ENCODE data around the gene ZNF226.
"Not testable (repeated sequence)": the region's sequence is repeated elsewhere in the genome, so short reads cannot be mapped to it uniquely, and the experiment has no call there.

The ZNF226 gene

DNA sequence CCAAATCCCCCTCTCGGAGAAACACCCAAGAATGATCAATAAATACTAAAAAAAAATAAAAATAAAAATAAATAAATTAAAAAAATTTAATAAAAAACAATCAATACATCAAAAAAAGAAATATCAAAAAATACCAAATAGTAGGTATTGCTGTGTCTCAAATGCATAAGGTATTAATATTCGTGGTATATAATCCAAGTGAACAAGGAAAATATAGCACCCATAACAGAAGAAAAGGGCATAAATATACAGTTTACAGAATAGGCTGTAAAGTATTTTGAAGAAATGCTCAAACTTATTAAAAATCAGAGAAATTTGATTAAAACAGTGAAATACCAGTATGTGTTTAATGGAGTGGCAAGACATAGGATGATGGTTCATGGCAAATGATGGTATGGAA, 39.9 kb downstream of the ZNF226 start:
- TF ChIP-seq CTCF (IDR thresholded peaks at IDR 0.05; ENCODE audit: control extremely low read depth, extremely low read depth, low read depth, missing control alignments): no peak
- ChIA-PET POLR2A (no interaction called here), CTCF (no interaction called here)
- no peak for DNase-seq (ENCODE audit: extremely low spot score)

DNA sequence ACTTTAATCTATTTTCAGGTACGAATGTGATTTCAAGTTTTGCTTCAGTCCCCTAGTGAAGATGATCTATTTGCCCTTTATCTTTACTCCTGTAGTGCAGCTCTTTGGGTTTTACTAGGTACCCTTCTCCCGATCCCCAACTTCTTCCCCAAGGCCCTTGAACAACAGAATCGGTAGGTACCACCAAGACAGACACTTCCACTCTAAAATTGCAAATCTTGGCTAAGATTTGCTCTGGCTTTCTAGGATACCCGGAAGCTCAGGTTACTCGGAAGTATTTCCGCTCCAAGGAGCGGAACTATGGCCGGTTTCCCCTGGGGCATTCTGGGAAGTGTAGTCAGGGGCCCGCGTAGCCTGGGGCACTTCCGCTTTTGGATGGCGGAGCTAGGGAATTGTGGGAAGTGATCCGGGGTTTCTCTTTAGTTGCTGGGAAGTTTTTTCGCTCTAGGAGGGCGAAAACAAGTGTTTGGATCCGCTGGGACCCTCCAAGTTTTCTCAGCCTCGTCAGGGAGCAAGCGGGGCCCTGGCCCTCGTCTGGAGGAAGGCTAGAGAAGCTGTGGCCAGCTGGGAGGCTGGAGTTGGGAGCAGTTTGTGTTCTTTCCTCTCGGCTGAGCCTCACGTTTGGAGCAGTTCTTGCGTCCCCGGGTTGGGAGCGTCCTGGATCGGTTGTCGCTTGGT, 42.4 kb downstream of the ZNF226 start:
- ChIA-PET CTCF (interaction anchor here (1.0 to 2.2 kb wide), 2 partner anchors 11 to 14 kb away, joined by 3 to 6 read pairs; no protein-coding TSS in a partner anchor), POLR2A (interaction anchor here (0.9 kb wide), 1 partner anchor 43 kb away, joined by 3 read pairs; no protein-coding TSS in a partner anchor)
- no peak for TF ChIP-seq CTCF (IDR thresholded peaks at IDR 0.05; ENCODE audit: control extremely low read depth, extremely low read depth, low read depth, missing control alignments)
- DNase-seq (ENCODE audit: extremely low spot score): peak; percentile 86

DNA sequence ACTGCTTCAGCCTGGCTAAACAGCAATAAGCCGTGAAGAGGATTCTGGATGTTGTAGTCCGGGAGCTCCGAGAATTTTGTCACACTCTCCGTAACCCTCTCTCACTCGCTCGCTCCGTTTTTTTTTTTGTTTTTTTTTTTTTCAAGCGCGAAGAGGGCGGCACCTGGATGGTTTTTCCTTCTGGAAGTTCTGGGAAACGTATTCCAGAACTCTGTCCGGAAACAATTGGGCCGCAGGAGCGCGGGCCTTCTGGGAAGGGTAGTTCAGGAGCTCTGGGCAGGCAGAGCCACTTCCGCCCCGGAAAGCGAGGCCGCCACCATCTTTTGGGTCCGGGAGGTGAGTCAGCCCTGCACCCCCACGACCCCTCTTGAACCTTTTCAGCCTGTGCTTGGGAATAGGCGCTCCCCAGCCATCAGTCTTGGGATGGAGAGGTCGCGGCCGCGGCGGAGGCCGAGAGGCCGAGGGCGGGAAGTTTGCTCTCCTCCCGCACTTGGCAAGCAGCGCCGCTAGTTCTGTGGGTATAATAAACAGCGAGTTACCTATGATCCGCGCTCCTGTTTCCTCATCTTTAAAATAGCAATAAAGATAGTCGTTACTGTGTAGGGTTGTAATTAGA, 47.5 kb downstream of the ZNF226 start, which contains the start of gene ZNF227:
Gene ZNF227 (plus strand): TSS at position 283 of the 616 bp plus-strand sequence. CDS start 5,261 bp downstream, outside the sequence.
- TF ChIP-seq CTCF (IDR thresholded peaks at IDR 0.05; ENCODE audit: control extremely low read depth, extremely low read depth, low read depth, missing control alignments): no peak
- ChIA-PET CTCF (interaction anchor here (1.0 kb wide), 1 partner anchor 47 kb away, joined by 4 read pairs; the partner anchor contains the start of gene ZNF226), POLR2A (interaction anchor here (0.7 kb wide), 1 partner anchor 229 kb away, joined by 4 read pairs; no protein-coding TSS in a partner anchor)
- DNase-seq (ENCODE audit: extremely low spot score): peak; percentile 83

DNA sequence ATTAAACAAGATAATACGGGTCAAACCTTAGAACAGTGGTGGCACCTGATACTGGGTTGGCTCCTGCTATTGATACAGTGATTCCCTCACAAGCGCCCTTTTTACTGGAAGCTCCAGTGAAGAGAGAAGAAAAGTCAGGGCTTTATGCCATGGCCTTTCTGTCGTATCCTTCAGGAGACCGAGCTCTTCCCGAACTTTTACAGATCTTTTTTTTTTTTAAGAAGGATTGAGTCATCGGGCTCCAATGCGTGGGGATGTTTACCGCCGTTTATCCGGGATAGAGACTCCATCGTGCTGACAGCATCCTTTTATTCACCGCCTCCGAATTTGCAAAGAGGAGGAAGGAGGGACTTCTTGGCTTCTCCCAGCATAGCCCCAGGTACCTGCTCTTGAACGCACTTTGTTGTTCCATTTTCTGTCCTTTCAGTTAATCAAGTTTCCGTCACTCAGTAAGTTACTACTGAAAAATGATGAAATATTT, 48.0 kb downstream of the ZNF226 start:
- ChIA-PET CTCF (interaction anchor here (1.0 kb wide), 1 partner anchor 47 kb away, joined by 4 read pairs; the partner anchor contains the start of gene ZNF226), POLR2A (interaction anchor here (0.7 kb wide), 1 partner anchor 229 kb away, joined by 4 read pairs; no protein-coding TSS in a partner anchor)
- TF ChIP-seq CTCF (IDR thresholded peaks at IDR 0.05; ENCODE audit: control extremely low read depth, extremely low read depth, low read depth, missing control alignments): no peak
- DNase-seq (ENCODE audit: extremely low spot score): no peak

DNA sequence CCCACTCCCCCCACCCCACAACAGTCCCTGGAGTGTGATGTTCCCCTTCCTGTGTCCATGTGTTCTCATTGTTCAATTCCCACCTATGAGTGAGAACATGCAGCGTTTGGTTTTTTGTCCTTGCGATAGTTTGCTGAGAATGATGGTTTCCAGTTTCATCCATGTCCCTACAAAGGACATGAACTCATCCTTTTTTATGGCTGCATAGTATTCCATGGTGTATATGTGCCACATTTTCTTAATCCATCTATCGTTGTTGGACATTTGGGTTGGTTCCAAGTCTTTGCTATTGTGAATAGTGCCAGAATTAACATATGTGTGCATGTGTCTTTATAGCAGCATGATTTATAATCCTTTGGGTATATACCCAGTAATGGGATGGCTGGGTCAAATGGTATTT, 55.0 kb downstream of the ZNF226 start:
- POLR2A ChIA-PET; DNase-seq (ENCODE audit: extremely low spot score); CTCF ChIA-PET: not testable (repeated sequence)

DNA sequence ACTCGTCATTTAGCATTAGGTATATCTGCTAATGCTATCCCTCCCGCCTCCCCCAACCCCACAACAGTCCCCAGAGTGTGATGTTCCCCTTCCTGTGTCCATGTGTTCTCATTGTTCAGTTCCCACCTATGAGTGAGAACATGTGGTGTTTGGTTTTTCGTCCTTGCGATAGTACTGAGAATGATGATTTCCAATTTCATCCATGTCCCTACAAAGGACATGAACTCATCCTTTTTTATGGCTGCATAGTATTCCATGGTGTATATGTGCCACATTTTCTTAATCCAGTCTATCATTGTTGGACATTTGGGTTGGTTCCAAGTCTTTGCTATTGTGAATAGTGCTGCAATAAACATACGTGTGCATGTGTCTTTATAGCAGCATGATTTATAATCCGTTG, 55.9 kb downstream of the ZNF226 start:
- CTCF ChIA-PET; DNase-seq (ENCODE audit: extremely low spot score); POLR2A ChIA-PET: not testable (repeated sequence)

DNA sequence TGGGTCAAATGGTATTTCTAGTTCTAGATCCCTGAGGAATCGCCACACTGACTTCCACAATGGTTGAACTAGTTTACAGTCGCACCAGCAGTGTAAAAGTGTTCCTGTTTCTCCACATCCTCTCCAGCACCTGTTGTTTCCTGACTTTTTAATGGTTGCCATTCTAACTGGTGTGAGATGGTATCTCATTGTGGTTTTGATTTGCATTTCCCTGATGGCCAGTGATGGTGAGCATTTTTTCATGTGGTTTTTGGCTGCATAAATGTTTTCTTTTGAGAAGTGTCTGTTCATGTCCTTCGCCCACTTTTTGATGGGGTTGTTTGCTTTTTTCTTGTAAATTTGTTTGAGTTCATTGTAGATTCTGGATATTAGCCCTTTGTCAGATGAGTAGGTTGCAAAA, 56.4 kb downstream of the ZNF226 start:
- DNase-seq (ENCODE audit: extremely low spot score); POLR2A ChIA-PET; CTCF ChIA-PET: not testable (repeated sequence)
